GM19238 (cell line): Measurements from ENCODE around the gene GPR37L1.
"Not testable (repeated sequence)": the region's sequence is repeated elsewhere in the genome, so short reads cannot be mapped to it uniquely, and the experiment has no call there.

Experiments used
- DNase-seq: peaks from one replicate; pipeline ENCODE4 v3.0.0; 2011; ENCODE audit warnings: low spot score; ENCODE audit not compliant: insufficient read length

The GPR37L1 gene

DNA sequence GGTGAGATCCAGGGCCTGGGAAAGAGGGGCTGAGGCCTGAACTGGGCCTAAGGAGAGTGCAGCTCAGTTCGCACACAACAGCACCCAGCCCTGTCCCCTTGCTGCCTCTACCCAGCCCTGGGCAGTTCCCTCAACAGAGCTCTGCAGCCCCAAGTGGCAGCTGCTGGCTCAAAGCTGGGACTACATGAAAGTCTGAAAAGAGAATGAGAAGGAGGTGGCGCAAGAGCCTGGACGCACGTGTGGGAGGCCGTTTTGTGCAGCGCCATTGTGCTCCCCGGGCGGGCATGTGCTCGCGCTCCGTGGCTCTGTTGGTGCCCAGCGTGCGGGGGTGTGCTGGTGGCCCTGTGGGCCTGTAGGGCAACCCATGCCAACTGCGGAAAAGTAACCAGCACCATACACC lies 10.3 kb downstream of the GPR37L1 start:
- DNase-seq, result no peak

DNA sequence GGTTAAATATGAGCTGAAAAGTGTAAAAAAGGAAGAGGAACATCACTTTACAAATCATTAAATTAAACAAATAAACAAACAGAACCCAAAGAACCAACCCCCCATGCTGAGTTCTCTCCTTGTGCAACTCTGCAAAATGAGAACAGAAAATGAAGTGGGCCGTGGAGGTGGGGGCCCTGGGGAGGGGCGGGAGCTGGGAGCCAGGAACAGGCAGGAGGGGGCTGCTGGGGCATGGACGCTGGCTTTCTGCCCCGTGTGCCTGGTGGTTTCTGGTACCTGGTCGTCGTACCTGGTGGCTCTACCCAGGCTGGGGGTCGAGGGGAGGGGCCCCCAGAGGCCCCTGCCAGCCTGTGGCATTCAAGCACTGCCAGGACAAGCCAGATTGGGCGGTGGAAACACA lies 10.8 kb downstream of the GPR37L1 start:
- DNase-seq, result no peak

DNA sequence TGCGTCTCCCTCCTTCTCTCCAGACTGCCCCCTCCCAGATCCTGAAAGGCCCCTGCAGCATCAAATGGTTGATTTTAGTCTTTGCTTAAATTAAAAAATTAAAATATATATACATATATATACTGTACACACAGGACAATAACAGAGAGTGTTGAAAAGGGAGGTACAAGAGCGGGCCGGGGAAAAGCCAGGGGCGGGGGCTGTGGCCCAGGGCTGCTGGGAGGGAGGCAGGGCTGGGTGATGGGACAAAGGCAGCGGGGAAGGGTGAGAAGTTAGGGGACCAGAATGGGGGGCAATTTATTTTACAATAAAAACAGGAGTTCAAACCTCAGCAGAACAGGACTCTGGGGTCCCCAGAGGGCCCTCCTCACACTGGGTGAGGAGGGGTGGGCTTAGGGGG lies 11.3 kb downstream of the GPR37L1 start:
- DNase-seq, result no peak

- DNase-seq, result no peak
Observed at GRCh38 chr1:202134645-202135172, 12.0 kb downstream of the GPR37L1 start.

- peak; percentile 86 for DNase-seq
Observed at GRCh38 chr1:202135221-202135721, 12.6 kb downstream of the GPR37L1 start.

GRCh38 chr1:202140833-202141232 lies 18.1 kb downstream of the GPR37L1 start:
- no peak for DNase-seq

- not testable (repeated sequence) for DNase-seq
Observed at GRCh38 chr1:202141468-202141867, 18.8 kb downstream of the GPR37L1 start.

GRCh38 chr1:202143011-202143767 lies 20.5 kb downstream of the GPR37L1 start:
- no peak for DNase-seq

DNA sequence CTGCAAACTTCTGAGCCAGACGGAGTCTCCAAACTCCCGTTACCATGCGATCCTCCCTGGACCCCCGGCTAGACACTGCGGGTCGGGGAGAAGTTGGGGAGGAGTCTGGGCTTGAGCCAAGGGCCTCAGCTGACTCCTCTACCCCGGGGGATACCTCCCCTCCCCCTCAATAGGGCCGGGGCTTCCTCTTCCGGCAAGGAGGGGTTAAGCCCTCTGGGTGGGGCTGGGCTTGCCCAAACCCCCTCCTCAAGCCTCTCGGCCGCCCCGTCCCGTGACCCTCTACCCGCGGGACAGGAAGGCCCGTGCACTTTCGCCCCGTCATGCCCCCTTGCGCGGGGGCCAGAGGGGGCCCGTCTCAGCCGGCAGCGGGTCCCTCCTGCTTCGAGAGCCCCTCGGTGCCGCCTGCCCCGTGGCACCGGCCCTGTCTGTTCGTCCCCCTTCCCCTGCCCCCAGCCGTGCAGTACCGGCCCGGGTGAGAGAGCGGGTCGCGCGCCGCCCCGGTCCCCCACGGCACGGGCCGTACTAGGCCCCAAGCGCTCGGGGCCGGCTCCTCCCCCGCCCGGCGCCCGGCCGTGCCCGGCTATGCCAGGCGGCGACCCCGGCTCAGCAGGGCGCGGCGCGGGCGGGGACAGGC lies 21.2 kb downstream of the GPR37L1 start:
- DNase-seq, result peak; percentile 80

GRCh38 chr1:202144402-202145067 lies 21.8 kb downstream of the GPR37L1 start, which contains the start of gene ARL8A:
Gene ARL8A (minus strand): TSS chr1:202144737. CDS start chr1:202144572, 165 bp downstream.
- DNase-seq, result peak; percentile 87

GRCh38 chr1:202145068-202145743 lies 22.5 kb downstream of the GPR37L1 start:
- DNase-seq, result no peak

DNA sequence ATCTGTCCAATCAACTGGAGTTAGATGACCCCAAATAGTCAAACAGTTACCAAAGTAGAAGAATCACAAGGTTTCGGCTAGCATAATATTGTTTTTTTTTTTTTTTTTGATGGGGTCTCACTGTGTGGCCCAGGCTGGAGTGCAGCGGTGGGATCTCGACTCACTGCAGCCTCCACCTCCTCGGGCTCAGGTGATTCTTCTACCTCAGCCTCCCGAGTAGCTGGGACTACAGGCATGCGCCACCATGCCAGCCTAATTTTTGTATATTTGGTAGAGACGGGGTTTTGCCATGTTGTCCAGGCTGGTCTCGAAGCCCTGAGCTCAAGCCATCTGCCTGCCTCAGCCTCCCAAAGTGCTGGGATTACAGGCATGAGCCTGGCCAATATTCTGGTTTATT lies 23.0 kb downstream of the GPR37L1 start:
- DNase-seq, result not testable (repeated sequence)

DNA sequence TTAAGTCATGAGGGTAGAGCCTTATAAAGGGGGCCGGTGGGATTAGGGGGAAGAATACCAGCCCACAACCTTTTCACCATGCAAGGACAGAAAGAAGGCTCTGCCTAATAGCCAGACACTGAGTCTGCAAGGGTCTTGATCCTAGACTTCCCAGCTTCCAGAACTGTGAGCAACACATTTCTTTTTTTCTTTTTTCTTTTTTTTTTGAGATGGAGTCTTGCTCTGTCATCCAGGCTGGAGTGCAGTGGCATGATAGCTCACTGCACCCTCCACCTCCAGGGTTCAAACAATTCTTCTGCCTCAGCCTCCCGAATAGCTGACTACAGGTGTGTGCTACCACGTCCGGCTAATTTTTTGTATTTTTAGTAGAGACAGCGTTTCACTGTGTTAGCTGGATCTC lies 23.6 kb downstream of the GPR37L1 start:
- no peak for DNase-seq

DNA sequence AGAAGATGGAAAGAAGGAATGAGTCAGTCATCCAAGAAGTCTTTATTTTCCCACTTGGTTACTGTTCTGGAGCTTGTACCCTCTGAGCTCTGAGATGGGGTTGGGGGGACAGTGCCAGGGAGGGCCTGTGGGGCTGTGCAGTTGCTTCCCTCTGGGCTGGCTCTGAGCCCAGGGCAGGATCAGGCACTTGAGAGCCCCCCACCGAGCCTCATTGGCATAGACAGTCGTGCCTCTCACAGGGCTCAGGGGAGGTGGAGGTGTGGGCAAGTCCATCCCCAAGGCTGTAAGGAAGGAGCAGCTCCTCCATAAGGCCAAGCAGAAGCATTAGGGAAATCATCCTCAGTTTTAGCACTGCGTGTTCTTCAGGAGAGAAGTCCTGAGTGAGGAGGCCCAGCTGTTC lies 24.3 kb downstream of the GPR37L1 start:
- DNase-seq, result no peak

DNA sequence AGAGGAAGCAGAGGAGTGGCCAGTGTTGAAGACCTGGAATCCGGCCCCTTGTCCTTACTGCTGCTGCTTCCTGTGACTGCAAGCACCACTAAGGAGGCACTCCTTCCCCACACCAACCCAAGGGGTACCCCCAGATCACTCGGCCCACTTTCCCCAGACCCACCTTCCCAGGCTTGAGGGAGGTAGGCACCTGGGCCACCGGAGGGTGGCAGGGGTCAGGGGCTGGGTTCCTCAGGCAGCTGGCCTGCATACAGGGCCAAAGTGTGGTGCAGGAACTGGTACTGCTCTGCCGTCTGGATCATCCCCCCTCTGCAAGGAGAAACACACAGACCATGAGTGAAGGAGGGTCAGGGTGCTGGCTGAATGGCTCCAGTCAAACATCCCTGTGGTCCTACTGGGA lies 25.7 kb downstream of the GPR37L1 start:
- no peak for DNase-seq

DNA sequence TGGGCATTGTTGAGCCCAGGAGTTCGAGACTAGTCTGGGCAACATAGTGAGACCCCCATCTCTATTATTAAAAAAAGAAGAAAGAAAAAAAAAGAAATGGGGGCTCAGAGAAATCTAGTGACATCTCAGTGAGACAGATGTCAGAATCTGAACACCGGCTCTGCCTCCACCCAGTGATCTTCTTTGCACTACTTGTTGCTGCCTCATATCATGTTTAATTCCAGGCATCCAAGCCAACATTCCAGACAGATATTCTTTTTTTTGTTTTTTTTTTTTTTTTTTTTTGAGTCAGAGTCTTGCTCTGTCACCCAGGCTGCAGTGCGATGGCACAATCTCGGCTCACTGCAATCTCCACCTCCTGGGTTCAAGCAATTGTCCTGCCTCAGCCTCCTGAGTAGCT lies 26.8 kb downstream of the GPR37L1 start:
- no peak for DNase-seq

- no peak for DNase-seq
Observed at GRCh38 chr1:202150187-202150586, 27.5 kb downstream of the GPR37L1 start.

- no peak for DNase-seq
Observed at GRCh38 chr1:202150602-202151001, 27.9 kb downstream of the GPR37L1 start.

GRCh38 chr1:202151045-202151444 lies 28.3 kb downstream of the GPR37L1 start:
- no peak for DNase-seq

GRCh38 chr1:202152399-202152798 lies 29.7 kb downstream of the GPR37L1 start:
- no peak for DNase-seq

DNA sequence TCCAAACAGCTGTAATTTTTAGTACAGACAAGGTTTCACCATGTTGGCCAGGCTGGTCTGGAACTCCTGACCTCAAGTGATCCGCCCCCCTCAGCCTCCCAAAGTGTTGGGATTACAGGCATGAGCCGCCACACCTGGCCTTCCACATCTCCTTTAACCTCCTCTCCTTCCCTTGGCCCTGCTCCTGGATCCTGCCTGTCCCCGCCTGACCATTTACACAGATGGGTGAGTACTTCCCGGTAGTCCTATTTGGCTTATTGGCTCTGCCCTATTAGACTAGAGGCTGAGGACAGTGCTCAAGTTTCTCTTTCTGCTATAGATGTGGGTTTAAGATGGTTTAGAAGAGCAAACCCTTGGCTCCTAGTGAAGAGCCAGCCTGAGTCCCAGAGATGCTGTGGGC lies 30.6 kb downstream of the GPR37L1 start:
- no peak for DNase-seq
